Common myeloid progenitor, CD34-positive (primary cell): ENCODE results near the gene ALB.

Source experiments
- CTCF ChIA-PET: fragments of 350-600 bp; sonication (Branson Sonifier 250); formaldehyde crosslinking; loops from one replicate; lab custom pipeline; 2021; ENCODE audit warnings: antibody characterized with exemption; lab: Charles Lee
- POLR2A ChIA-PET: fragments of 350-600 bp; sonication (Branson Sonifier 250); formaldehyde crosslinking; loops from one replicate; lab custom pipeline; 2021; ENCODE audit warnings: antibody characterized with exemption; lab: Charles Lee
- DNase-seq, 3 donors: peaks; one replicate each; pipeline versions ENCODE4 v3.0.0 to v3.0.0-alpha.2; 2013
- H3K27ac ChIP-seq, 2 experiments: 1 replicate in 1 of 2; 2 replicates in 1 of 2; pipeline ENCODE4 v1.7.0; 2013; ENCODE audit warnings: inconsistent platforms in 2 of 2, low read length in 2 of 2, mild to moderate bottlenecking in 2 of 2, low read depth in 1 of 2, moderate library complexity in 1 of 2; ENCODE audit not compliant: severe bottlenecking in 2 of 2, insufficient read depth in 1 of 2, poor library complexity in 1 of 2
- H3K27me3 ChIP-seq, 5 experiments: replicated peaks in 2 of 5; 1 replicate in 3 of 5; 2 replicates in 2 of 5; pipeline versions ENCODE4 v1.6.1 to v1.7.0; 2013; ENCODE audit warnings: low read length in 4 of 5, mild to moderate bottlenecking in 2 of 5, moderate library complexity in 2 of 5, inconsistent platforms in 1 of 5; ENCODE audit not compliant: insufficient read depth in 5 of 5, control insufficient read depth in 4 of 5
- H3K36me3 ChIP-seq, 4 experiments: 1 replicate in 2 of 4; 2 replicates in 2 of 4; pipeline versions ENCODE4 v1.6.1 to v1.7.0; 2013; ENCODE audit warnings: low read length in 3 of 4, control low read depth in 1 of 4, mild to moderate bottlenecking in 1 of 4; ENCODE audit not compliant: control insufficient read depth in 4 of 4, insufficient read depth in 4 of 4
- H3K4me1 ChIP-seq, 4 experiments: 1 replicate in 3 of 4; 2 replicates in 1 of 4; pipeline versions ENCODE4 v1.6.1 to v1.7.1; 2013; ENCODE audit warnings: low read length in 3 of 4, mild to moderate bottlenecking in 3 of 4, control low read depth in 1 of 4, inconsistent platforms in 1 of 4, moderate library complexity in 1 of 4; ENCODE audit not compliant: control insufficient read depth in 4 of 4, insufficient read depth in 4 of 4; ENCODE audit errors: control extremely low read depth in 1 of 4
- H3K4me3 ChIP-seq, 7 experiments: 1 replicate in 4 of 7; 2 replicates in 3 of 7; pipeline versions ENCODE4 v1.5.1 to v1.7.0; 2013; ENCODE audit warnings: mild to moderate bottlenecking in 7 of 7, low read length in 6 of 7, moderate library complexity in 6 of 7, inconsistent platforms in 2 of 7, low read depth in 2 of 7, control low read depth in 1 of 7; ENCODE audit not compliant: insufficient read depth in 4 of 7, control insufficient read depth in 1 of 7; ENCODE audit errors: extremely low read depth in 1 of 7
- H3K9me3 ChIP-seq, 5 experiments: 1 replicate in 4 of 5; 2 replicates in 1 of 5; pipeline versions ENCODE4 v1.6.1 to v1.7.1; 2013; ENCODE audit warnings: low read length in 4 of 5, mild to moderate bottlenecking in 2 of 5, inconsistent platforms in 1 of 5, low read depth in 1 of 5, moderate library complexity in 1 of 5; ENCODE audit not compliant: control insufficient read depth in 4 of 5, insufficient read depth in 2 of 5; ENCODE audit errors: control extremely low read depth in 1 of 5
- WGBS: methylation state at CpG from one replicate; pipeline ENCODE4 v1.1.5; 2013; ENCODE audit not compliant: insufficient coverage; 5-methylcytosine and 5-hydroxymethylcytosine counted together

ALB gene

GRCh38 chr4:73431813-73432168, 27.7 kb downstream of the ALB start:
- no peaks in the 10 kb centered on the region for H3K4me1 ChIP-seq
- H3K27me3 ChIP-seq = no peaks in the 10 kb centered on the region
- ChIA-PET CTCF (interaction anchor here (0.9 kb wide), 1 partner anchor 12 kb away, joined by 4 read pairs; no protein-coding TSS in a partner anchor), POLR2A (no interaction called here)
- no peaks in the 10 kb centered on the region for H3K36me3 ChIP-seq
- no CpG with 5 or more reads among the region's 1 CpG for WGBS
- no peak for DNase-seq
- H3K27ac ChIP-seq = no peak overlapping the region
- no peaks in the 10 kb centered on the region for H3K9me3 ChIP-seq
- H3K4me3 ChIP-seq = no peak overlapping the region

- 90% methylated on average over 4 of the region's 5 CpGs for WGBS
- Histone ChIP-seq H3K4me1 (no peaks in the 10 kb centered on the region), H3K27ac (no peak overlapping the region), H3K36me3 (no peaks in the 10 kb centered on the region), H3K27me3 (no peaks in the 10 kb centered on the region), H3K4me3 (no peak overlapping the region), H3K9me3 (no peaks in the 10 kb centered on the region)
- no peak for DNase-seq
- CTCF ChIA-PET = interaction anchor here (0.7 to 2.1 kb wide), 4 partner anchors 11 to 91 kb away, joined by 3 to 7 read pairs (median 4); no protein-coding TSS in a partner anchor
- POLR2A ChIA-PET = no interaction called here
These were observed 28.3 kb downstream of the ALB start for GRCh38 chr4:73432169-73433000.

GRCh38 chr4:73433140-73433539, 29.1 kb downstream of the ALB start:
- no peaks in the 10 kb centered on the region for H3K27me3 ChIP-seq
- H3K4me1 ChIP-seq = no peaks in the 10 kb centered on the region
- no peaks in the 10 kb centered on the region for H3K9me3 ChIP-seq
- H3K4me3 ChIP-seq = no peak overlapping the region
- H3K36me3 ChIP-seq = no peaks in the 10 kb centered on the region
- WGBS = 57% methylated on average over 1 of the region's 2 CpGs
- H3K27ac ChIP-seq = no peak overlapping the region
- POLR2A ChIA-PET = no interaction called here
- CTCF ChIA-PET = interaction anchor here (0.7 to 2.1 kb wide), 4 partner anchors 12 to 121 kb away, joined by 3 to 7 read pairs (median 4); no protein-coding TSS in a partner anchor
- DNase-seq = no peak

GRCh38 chr4:73434311-73434710, 30.2 kb downstream of the ALB start:
- Histone ChIP-seq H3K27ac (no peak overlapping the region), H3K9me3 (no peaks in the 10 kb centered on the region), H3K27me3 (no peaks in the 10 kb centered on the region), H3K4me1 (no peaks in the 10 kb centered on the region), H3K4me3 (no peak overlapping the region), H3K36me3 (no peaks in the 10 kb centered on the region)
- POLR2A ChIA-PET = no interaction called here
- DNase-seq = peak in 2 of 3 donors; percentile 8 to 14
- 52% methylated on average over 2 of the region's 3 CpGs for WGBS
- CTCF ChIA-PET = interaction anchor here (1.4 to 2.1 kb wide), 3 partner anchors 23 to 122 kb away, joined by 3 to 7 read pairs (median 5); no protein-coding TSS in a partner anchor

GRCh38 chr4:73435984-73436383, 31.9 kb downstream of the ALB start, which contains the start of gene AFP:
TSS of gene AFP (plus strand) at chr4:73436221. CDS start at chr4:73436263, 42 bp downstream.
- ChIA-PET CTCF (interaction anchor here (1.5 kb wide), 1 partner anchor 21 kb away, joined by 3 read pairs; no protein-coding TSS in a partner anchor), POLR2A (no interaction called here)
- H3K4me3 ChIP-seq = no peak within 1 kb of the TSS
- no peaks in the 10 kb centered on the region for H3K27me3 ChIP-seq
- no peaks in the 10 kb centered on the region for H3K4me1 ChIP-seq
- H3K27ac ChIP-seq = no peak within 1 kb of the TSS
- DNase-seq = no peak
- WGBS = no CpG with 5 or more reads among the region's 1 CpG
- H3K36me3 ChIP-seq = no peaks in the 10 kb centered on the region
- no peaks in the 10 kb centered on the region for H3K9me3 ChIP-seq

- ChIA-PET POLR2A (no interaction called here), CTCF (interaction anchor here (2.2 kb wide), 1 partner anchor 9 kb away, joined by 8 read pairs; no protein-coding TSS in a partner anchor)
- no peak overlapping the region for H3K4me3 ChIP-seq
- DNase-seq = no peak
- no peaks in the 10 kb centered on the region for H3K27me3 ChIP-seq
- no peaks in the 10 kb centered on the region for H3K36me3 ChIP-seq
- H3K4me1 ChIP-seq = no peaks in the 10 kb centered on the region
- no CpG with 5 or more reads among the region's 3 CpGs for WGBS
- no peaks in the 10 kb centered on the region for H3K9me3 ChIP-seq
- H3K27ac ChIP-seq = no peak overlapping the region
These were observed 32.8 kb downstream of the ALB start for GRCh38 chr4:73436674-73437557.
